NK-92 (cell line): Measurements from ENCODE around the gene NTSR2.

Experiments
- DNase-seq: peaks from one replicate; lab custom pipeline; 2025; ENCODE audit not compliant: unreplicated experiment; lab: John Stamatoyannopoulos, UW

The NTSR2 gene

DNA sequence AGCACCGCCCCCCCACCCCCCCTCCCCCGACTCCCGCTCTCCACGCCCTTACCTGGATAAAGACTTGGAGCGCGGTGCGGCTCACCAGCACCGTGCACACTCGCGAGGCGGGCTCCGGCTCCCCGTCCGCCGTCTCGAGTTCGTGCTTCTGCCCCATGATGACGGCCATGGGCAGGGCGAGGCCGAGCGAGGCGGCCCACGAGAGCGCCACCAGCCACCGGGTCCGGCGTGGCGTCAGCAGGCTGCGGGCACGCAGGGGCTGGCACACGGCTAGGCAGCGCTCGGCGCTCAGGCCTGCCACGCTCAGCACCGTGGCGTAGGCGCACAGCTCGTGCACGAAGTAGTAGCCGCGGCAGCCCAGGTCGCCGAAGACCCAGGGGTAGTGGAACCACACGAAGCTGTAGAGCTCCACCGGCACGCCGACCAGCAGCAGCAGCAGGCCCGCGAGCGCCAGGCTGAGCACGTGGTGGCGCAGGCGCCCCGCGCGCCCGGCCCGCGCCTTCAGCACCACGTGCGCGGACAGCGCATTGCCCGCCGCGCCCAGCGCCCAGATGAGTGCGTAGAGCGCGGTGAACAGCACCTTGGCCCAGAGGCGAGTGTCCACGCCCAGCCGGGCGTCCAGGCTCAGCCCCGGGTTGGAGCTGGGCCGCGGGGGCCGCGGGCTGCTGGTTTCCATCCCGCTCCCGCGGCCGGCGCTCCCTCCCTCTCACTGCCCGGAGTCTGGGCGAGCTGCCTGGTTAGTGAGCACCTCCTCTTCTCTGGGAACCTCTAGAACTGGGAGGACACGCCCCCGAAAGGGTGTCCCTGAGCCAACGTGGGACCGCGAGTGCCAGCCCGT is at the start of gene NTSR2:
Gene NTSR2, minus strand, starts transcription at position 742 of the 838 bp plus-strand sequence. Its CDS starts 66 bp downstream, at position 676.
- DNase-seq = no peak

GRCh38 chr2:11719230-11719977 is 49.4 kb upstream of the NTSR2 start:
- DNase-seq = no peak

- DNase-seq = no peak
Observed at GRCh38 chr2:11718606-11719005, 48.6 kb upstream of the NTSR2 start.

DNA sequence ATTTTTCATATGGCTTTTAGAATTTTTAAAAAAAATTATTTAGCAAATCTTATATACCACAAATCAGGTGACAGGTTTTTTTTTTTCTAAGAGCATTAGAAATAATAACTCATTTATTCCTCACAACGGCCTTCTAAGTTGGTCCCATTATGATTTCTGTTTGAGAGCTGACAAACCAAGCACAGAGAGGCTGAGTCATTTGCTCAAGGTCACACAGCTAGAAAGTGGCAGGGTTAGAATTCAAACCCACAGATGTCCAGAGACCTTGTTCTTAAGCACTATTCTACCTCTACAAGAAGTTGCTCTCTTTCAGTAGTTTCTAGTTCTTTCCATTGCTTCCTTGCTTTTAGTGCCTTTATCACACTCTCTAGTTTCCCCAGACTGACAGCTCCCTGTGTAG is 47.6 kb upstream of the NTSR2 start:
- DNase-seq = no peak

DNA sequence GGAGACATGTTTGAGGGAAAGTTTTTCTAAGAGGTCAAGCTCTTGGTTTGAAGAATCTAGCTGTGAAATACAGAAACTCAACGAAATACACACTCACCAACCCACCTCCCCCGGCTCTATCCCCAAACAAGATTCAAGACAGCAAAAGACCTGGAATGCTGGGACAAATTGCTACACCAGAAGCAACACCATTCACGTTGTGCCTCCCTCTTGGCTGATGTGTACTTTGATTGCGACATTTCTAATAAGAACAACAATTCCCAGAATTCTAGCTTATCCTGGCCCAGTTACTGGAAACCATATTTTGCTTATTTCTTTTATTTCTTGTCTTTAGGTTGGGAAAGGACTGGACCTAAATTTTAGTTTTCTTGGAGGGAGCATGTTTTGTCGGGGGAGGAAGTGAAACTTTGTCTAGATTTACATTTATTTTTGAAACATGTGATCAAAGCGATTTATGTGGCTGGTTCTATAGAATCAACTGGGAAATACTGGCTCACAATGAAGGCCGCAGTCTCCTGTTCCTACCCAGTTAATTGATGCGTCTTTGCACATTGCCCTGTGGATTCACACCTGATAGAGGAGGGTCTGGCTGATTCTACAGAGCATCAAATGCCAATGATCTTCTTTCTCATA is 46.8 kb upstream of the NTSR2 start:
- DNase-seq = no peak

DNA sequence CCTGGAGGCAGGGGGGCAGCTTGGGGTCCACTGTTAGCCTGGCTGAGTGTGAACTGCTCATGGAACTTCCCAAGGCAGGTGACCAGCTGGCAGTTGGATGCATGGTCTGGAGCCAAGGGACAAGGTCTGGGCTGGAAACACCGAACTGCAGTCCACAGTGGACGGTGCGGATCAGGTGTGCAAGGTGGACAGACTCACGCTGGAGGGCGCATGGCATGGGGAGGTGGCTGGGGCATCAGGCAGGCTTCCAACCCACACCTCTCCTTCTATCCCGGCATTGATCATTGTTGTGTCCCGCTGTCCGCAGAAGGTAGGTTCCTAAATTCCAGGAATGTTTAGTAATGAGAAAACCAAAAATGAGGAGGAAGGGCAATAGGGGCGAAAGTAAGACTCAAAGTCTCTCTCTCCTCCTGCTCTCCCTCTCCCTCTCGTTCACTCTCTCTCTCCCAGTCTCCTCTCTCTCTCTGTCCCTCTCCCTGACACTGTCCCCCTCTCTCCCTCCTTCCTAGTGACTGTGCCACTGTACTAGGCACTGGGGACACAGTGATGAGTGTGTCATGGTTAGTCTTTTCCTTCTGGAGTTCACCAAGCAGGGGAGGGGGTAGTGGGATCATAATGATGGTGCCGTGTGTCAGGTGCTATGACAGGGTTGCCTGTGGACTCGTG is 46.1 kb upstream of the NTSR2 start:
- no peak for DNase-seq

DNA sequence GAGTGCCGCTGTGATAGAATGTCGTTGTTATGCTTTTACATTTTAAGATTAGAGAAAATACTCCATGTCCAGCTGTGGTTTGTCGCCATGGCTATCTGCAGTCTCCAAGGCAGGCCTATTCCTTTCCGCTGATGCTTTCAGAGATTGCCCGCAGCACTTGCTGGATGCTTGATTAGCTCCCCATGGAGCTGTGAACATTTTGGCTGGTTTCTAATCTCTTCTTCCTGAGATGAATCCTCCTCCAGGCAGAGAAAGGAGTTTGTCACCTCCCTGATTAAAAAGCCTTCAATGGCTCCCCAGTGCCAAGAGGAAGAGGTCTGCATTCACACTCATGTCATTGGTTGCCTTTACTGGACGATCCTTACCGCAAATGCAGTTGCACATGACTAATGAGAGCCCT is 43.8 kb upstream of the NTSR2 start:
- DNase-seq = no peak

DNA sequence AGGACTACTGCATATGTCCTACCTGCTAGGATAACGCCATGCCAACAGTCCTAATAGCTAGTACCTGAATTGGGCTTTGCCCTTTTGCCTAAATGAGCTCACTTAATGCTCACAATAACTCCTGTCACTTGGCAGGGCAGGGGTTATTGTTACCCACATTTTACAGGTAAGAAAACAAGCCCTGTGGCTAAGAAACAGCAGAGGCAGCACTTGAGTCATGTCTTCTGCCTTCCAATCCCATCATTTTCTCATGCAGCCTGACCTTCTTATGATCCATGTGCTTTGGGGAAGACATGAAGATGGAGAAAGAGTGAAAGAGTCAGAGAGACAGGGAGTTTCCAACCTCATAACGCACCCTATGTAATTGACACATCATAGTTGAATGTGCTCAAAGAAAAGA is 42.9 kb upstream of the NTSR2 start:
- DNase-seq = no peak

- DNase-seq = no peak
Observed at GRCh38 chr2:11711751-11712150, 41.8 kb upstream of the NTSR2 start.

DNA sequence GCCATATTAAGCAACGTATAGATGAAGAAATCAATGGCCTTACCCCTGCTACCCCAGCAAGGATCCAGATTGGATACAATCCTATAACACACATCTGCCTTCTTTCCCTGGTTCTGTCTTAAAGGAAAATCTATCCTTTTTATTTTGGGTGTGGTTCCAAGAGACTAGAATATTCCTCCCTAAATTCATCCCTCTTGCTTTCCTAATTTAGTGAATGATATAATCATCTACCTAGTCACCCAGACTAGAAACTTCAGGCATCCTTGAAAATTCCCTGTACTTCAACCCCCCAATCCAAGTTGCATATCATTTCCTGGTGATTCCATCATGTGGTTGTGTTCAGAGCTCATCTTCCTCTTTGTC is 41.3 kb upstream of the NTSR2 start:
- no peak for DNase-seq

DNA sequence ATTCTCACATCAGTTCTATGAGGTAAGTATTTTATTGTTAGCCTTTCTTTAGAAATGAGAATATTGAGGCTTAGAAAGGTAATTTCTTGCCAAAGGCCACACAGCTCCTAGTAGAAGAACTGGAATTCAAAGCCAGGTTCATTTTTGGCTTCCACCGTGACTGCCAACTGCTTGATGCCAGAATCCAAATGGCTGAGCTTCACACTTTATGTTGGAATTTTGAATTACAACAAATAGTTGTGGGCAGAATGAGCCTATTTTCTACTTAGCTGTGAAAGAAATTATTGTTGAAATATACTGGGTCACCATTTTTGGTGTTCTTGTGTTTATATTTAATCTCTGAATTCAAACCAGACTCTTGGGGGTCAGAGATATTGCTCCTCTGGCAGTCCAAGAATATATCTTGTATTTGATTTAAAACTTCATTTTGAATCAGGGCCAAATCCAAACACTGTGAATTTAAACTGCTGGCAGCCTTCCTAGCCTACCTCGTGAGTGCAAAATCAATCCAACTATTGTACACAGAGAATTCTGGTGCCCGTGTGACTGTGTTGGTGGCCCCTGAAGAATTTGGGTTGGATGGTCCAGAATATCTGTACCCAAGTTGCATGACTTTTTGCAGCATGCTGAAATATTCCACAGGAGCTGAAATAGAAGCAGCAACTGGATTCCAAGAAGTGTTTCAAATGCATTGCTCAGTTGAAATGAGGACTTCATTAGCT is 40.8 kb upstream of the NTSR2 start:
- no peak for DNase-seq

DNA sequence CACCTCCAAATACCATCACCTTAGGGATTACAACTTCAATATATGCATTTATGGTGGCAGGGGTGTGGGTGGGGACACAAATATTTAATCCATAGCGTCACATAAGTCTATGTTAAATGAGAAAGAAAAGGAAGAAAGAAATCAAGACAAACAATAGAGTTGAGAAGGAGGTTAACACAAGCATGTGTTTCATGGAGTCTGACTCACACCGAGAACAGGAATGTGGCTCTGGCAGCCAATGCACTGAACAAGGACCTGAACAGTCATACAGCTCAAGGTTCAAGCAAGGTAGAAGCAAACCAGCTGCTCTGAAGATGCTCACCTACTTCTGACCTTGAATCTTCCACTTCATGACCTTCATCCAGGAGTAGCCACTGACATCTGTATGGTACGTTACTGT is 40.2 kb upstream of the NTSR2 start:
- DNase-seq = no peak

DNA sequence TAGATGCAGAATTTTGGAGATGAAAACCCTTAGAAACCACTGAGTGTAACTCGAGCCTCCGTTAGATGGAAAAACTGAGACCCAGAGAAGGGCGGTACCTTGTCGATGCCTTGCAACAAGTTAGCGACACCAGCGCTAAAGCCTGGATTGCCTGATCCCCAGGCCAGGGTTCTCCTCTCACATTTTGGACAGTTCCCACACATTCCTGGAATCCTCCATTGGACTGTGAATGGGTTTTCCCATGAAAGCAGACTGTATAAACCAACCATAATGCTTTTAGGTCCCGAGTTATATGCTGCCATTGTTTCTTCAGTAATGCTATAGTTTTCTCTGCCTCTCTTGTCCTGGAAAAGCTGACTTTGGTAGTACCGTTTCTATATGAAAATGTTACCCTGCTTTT is 39.3 kb upstream of the NTSR2 start:
- no peak for DNase-seq

DNA sequence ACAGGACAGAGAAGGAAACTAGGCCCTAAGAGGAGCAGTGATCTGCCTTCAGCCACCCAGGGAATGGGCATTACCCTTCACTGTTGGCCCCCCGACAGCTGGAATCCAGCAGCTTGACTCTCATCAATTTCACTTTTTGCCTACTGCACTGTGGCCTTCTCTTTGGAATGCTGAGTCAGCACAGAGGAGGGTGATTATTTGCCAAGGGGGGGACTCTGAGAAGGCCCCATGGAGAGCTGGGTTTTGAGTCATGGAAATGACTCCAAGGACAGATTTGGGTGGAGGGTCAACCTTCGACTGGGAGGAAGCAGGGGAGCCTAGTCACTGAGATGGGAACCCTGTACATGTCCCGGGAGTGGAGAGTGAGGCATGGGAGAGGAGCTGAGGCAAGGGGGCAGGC is 38.1 kb upstream of the NTSR2 start:
- no peak for DNase-seq

- no peak for DNase-seq
Observed at GRCh38 chr2:11705711-11706110, 35.7 kb upstream of the NTSR2 start.

DNA sequence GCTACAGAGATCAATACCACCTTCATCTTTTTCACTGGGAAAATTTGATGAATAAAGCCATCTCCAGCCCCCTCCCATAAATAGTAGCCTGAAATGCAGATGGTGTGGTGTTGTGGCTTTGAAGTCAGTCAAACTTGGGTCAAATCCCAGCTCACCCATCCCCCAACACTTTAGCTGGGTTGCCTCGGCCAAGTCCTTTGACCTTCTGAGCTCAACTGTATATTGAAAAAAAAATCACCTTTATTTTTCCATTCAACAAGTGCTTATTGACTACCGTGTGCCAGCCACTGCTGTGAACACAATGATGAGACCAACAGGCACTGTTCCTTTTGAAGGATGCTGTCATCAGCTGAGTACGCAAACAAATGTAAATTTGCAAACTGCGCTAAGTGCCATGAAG is 35.1 kb upstream of the NTSR2 start:
- no peak for DNase-seq

GRCh38 chr2:11703700-11704099 is 33.7 kb upstream of the NTSR2 start:
- DNase-seq = no peak

DNA sequence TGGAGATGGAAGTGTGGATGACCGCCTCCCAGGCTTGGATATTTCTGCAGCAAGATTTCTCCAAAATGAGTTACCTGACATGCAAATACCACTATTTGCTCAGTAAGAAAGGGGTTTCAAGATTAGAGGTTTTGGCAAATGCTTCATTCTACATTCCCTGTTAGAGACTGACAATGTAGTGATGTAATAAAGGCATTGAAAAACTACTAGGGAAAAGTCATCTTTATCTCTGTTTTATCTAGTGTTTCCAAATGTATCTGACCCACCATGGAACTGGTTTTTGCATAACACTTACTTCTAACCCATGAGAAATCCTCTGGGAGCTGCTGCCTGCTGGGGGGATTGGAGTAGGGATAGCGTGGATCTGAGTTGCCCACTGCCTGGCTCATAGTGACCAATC is 33.0 kb upstream of the NTSR2 start:
- DNase-seq = no peak

GRCh38 chr2:11701751-11702301 is 31.8 kb upstream of the NTSR2 start:
- DNase-seq = no peak

DNA sequence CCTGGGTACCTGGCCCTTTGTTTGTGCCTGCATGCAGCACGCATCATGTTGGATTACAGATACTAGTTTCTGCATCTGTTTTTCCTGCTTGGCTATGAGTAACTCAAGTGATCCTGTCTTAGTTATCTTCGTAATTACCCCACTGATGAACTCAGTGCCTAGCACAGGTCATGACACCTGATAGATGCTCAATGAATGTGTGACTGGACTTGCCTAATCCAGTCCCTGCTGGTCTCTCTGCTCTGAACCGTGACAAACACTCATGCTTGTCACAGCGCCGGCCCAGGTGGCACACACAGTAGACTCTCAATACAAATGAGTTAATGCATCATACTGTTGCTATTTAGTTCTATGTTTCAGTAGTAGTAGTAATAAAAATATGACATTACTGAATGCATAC is 31.2 kb upstream of the NTSR2 start:
- no peak for DNase-seq
